ENCODE results near the gene PRRX2. TPM values are rescaled to one million over a fixed set of nuclear protein-coding genes. Genes with fewer than 3 reads are reported as not detected.

The PRRX2 gene
- total and polyA plus RNA-seq, 9 donors: 0.20 to 4.0 (median 0.77) TPM

DNA sequence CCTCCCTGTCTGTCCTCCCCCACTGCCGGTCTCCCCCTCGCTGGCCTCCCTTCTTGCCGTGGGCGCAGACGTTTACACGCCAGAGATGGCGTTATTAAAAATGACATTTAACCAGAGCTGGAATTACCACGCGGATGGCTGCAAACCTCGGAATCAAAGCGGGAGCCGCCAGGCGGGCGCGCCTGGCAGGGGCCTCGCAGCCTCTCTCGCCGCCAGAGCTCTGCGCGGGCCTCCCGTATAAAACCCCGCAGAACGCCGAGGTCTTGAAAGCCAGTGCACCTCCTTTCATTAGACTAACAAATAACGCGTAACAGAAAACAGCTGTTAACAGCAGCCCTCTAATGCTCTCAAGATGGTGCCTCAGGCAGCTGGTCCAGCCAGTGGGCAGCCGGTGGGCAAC is 10.2 kb downstream of the PRRX2 start:
- TF ChIP-seq CTCF (IDR thresholded peaks at IDR 0.05) (no peak), POLR2A (IDR thresholded peaks at IDR 0.05) (no peak), EP300 (IDR thresholded peaks at IDR 0.05) (no peak)
- Histone ChIP-seq H3K9me3 (no peaks in the 10 kb centered on the region), H3K4me3 (no peak overlapping the region), H3K4me1 (ENCODE audit: insufficient read depth) (no peaks in the 10 kb centered on the region), H3K27ac (no peak overlapping the region), H3K27me3 (no peaks in the 10 kb centered on the region), H3K36me3 (no peaks in the 10 kb centered on the region)
- 14 to 18% (median 16%) methylated on average over 17 to 27 of the region's 27 CpGs for WGBS, 3 donors
- intact Hi-C loops (cut with DNase I): no loop called here
- DNase-seq: no peak

DNA sequence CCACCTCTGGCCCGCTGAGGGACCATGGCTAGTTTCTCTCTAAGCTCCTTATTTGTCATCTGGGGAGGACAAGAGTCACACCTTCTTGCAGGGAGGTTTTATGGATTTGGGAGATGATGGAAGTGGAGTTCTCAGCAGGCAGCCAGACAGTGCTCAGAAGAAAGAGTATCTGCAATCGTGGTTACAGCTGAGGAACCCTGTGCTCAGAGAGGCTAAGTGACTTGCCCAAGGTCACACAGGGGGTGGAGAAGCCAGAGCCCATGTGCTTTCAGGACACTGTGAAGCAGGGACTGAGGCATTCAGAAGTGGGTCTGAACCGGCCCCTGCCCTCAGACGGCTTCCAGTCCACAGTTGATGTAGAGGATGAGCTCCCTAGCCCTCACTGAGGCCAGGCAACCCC is 10.8 kb downstream of the PRRX2 start:
- H3K27ac ChIP-seq: no peak overlapping the region

GRCh38 chr9:129676975-129677374 is 11.5 kb downstream of the PRRX2 start:
- no peaks in the 10 kb centered on the region for H3K36me3 ChIP-seq
- no peak overlapping the region for H3K27ac ChIP-seq
- no peaks in the 10 kb centered on the region for H3K27me3 ChIP-seq
- no peaks in the 10 kb centered on the region for H3K9me3 ChIP-seq
- DNase-seq: no peak
- no peak overlapping the region for H3K4me3 ChIP-seq
- no peaks in the 10 kb centered on the region for H3K4me1 ChIP-seq (ENCODE audit: insufficient read depth)
- intact Hi-C loops (cut with DNase I): no loop called here
- WGBS, 3 donors: 85 to 95% (median 89%) methylated on average over 12 of the region's 12 CpGs
- TF ChIP-seq CTCF (IDR thresholded peaks at IDR 0.05) (no peak), EP300 (IDR thresholded peaks at IDR 0.05) (no peak), POLR2A (IDR thresholded peaks at IDR 0.05) (no peak)

More for the DNA sequence above, 10.8 kb downstream of the PRRX2 start:
- WGBS, 3 donors: 75 to 83% (median 79%) methylated on average over 4 of the region's 4 CpGs
- Histone ChIP-seq H3K36me3 (no peaks in the 10 kb centered on the region), H3K9me3 (no peaks in the 10 kb centered on the region), H3K27me3 (no peaks in the 10 kb centered on the region), H3K4me1 (ENCODE audit: insufficient read depth) (no peaks in the 10 kb centered on the region), H3K4me3 (no peak overlapping the region)
- TF ChIP-seq CTCF (IDR thresholded peaks at IDR 0.05) (no peak), EP300 (IDR thresholded peaks at IDR 0.05) (no peak), POLR2A (IDR thresholded peaks at IDR 0.05) (no peak)
- DNase-seq: no peak
- intact Hi-C loops (cut with DNase I): no loop called here

GRCh38 chr9:129677456-129677855 is 12.0 kb downstream of the PRRX2 start:
- Histone ChIP-seq H3K36me3 (no peaks in the 10 kb centered on the region), H3K9me3 (no peaks in the 10 kb centered on the region), H3K4me3 (no peak overlapping the region), H3K27me3 (no peaks in the 10 kb centered on the region), H3K27ac (no peak overlapping the region), H3K4me1 (ENCODE audit: insufficient read depth) (no peaks in the 10 kb centered on the region)
- intact Hi-C loops (cut with DNase I): no loop called here
- DNase-seq: no peak
- TF ChIP-seq POLR2A (IDR thresholded peaks at IDR 0.05) (no peak), CTCF (IDR thresholded peaks at IDR 0.05) (no peak), EP300 (IDR thresholded peaks at IDR 0.05) (no peak)
- WGBS, 3 donors: 69 to 83% (median 72%) methylated on average over 9 of the region's 9 CpGs

DNA sequence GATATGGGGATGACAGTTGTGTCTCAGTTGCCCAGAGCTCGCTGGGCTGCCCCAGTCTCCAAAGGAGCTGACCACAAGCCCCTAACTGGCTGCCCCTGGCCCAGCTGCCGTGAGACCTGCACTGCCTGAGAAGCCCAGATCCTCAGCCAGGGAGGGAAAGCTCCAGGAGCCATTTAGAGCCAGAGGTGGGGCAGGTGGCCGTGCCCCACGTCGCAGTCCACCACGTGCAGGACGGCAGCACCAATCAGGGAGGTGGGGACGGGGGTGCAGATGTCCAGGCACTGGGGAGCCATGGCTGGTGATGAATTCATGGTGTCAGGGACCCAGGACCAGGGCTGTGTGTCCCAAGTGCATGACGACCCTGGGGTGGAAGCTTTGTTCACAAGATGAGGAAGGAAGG is 13.4 kb downstream of the PRRX2 start:
- no peaks in the 10 kb centered on the region for H3K27me3 ChIP-seq

More for the DNA sequence above, 13.4 kb downstream of the PRRX2 start:
- DNase-seq: no peak
- Histone ChIP-seq H3K9me3 (no peaks in the 10 kb centered on the region), H3K36me3 (no peaks in the 10 kb centered on the region), H3K4me3 (no peak overlapping the region), H3K27ac (no peak overlapping the region), H3K4me1 (ENCODE audit: insufficient read depth) (no peaks in the 10 kb centered on the region)
- intact Hi-C loops (cut with DNase I): no loop called here
- 76 to 82% (median 76%) methylated on average over 9 of the region's 9 CpGs for WGBS, 3 donors
- TF ChIP-seq POLR2A (IDR thresholded peaks at IDR 0.05) (no peak), CTCF (IDR thresholded peaks at IDR 0.05) (no peak), EP300 (IDR thresholded peaks at IDR 0.05) (no peak)
